ENCODE results near the gene FGD2. TPM values are rescaled to one million over a fixed set of nuclear protein-coding genes. Genes with fewer than 3 reads are reported as not detected.

Gene FGD2
- total and polyA plus RNA-seq, 2 of the 4 experiments (the other 2 are of a cell fraction) = 0.07 TPM; not detected in 1

- H3K9ac ChIP-seq (ENCODE audit: low read depth, low read length) = peak overlapping the region; percentile 97
- peaks cover 4% of the 10 kb centered on the region; the same call in 1 of the 2 replicates for H3K27me3 ChIP-seq (ENCODE audit: control insufficient read depth, insufficient read depth, low read length)
- peak overlapping the region; percentile 96 for H2BK5ac ChIP-seq (ENCODE audit: low read depth, low read length, poor library complexity, severe bottlenecking)
- peak overlapping the region; percentile 90 for H3K23ac ChIP-seq (ENCODE audit: low read depth, low read length)
- H3K9me1 ChIP-seq (ENCODE audit: insufficient read depth, low read length) = peaks cover 23% of the 10 kb centered on the region
- TF ChIP-seq MXI1 (IDR thresholded peaks at IDR 0.05; ENCODE audit: borderline replicate concordance, low read depth, low read length) = no peak; the same call in 1 of the 2 replicates
- no peak for TF ChIP-seq RCOR1 (IDR thresholded peaks at IDR 0.05; ENCODE audit: insufficient replicate concordance, low read length)
- no peak for TF ChIP-seq BHLHE40 (IDR thresholded peaks at IDR 0.05; ENCODE audit: low read depth, low read length)
- no peak for TF ChIP-seq MAZ (IDR thresholded peaks at IDR 0.05; ENCODE audit: borderline replicate concordance, low read depth, low read length)
- no peak for TF ChIP-seq SMC3 (IDR thresholded peaks at IDR 0.05; ENCODE audit: low read depth, low read length)
- TF ChIP-seq MAFK (IDR thresholded peaks at IDR 0.05; ENCODE audit: low read depth, low read length) = no peak
- no peak for TF ChIP-seq RFX5 (IDR thresholded peaks at IDR 0.05; ENCODE audit: low read depth, low read length)
- TF ChIP-seq, protein P1, sequence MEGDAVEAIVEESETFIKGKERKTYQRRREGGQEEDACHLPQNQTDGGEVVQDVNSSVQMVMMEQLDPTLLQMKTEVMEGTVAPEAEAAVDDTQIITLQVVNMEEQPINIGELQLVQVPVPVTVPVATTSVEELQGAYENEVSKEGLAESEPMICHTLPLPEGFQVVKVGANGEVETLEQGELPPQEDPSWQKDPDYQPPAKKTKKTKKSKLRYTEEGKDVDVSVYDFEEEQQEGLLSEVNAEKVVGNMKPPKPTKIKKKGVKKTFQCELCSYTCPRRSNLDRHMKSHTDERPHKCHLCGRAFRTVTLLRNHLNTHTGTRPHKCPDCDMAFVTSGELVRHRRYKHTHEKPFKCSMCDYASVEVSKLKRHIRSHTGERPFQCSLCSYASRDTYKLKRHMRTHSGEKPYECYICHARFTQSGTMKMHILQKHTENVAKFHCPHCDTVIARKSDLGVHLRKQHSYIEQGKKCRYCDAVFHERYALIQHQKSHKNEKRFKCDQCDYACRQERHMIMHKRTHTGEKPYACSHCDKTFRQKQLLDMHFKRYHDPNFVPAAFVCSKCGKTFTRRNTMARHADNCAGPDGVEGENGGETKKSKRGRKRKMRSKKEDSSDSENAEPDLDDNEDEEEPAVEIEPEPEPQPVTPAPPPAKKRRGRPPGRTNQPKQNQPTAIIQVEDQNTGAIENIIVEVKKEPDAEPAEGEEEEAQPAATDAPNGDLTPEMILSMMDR (conservative IDR thresholded peaks at IDR 0.05; ENCODE audit: low read depth, low read length) = no peak
- no peak for TF ChIP-seq NFE2L2 (IDR thresholded peaks at IDR 0.05; ENCODE audit: low read depth, low read length)
- no peak for TF ChIP-seq USF2 (IDR thresholded peaks at IDR 0.05; ENCODE audit: low read depth, low read length)
- no peak for TF ChIP-seq POLR2A (IDR thresholded peaks at IDR 0.05; ENCODE audit: low read depth, low read length)
- TF ChIP-seq, protein P2, sequence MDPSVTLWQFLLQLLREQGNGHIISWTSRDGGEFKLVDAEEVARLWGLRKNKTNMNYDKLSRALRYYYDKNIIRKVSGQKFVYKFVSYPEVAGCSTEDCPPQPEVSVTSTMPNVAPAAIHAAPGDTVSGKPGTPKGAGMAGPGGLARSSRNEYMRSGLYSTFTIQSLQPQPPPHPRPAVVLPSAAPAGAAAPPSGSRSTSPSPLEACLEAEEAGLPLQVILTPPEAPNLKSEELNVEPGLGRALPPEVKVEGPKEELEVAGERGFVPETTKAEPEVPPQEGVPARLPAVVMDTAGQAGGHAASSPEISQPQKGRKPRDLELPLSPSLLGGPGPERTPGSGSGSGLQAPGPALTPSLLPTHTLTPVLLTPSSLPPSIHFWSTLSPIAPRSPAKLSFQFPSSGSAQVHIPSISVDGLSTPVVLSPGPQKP (IDR thresholded peaks at IDR 0.05; ENCODE audit: borderline replicate concordance, low read depth, low read length) = no peak
- TF ChIP-seq CHD1 (IDR thresholded peaks at IDR 0.05; ENCODE audit: low read depth, low read length) = no peak
- TF ChIP-seq CEBPB (IDR thresholded peaks at IDR 0.05; ENCODE audit: low read depth, low read length) = no peak
- TF ChIP-seq FOS (IDR thresholded peaks at IDR 0.05; ENCODE audit: low read depth, low read length) = no peak
- no peak for TF ChIP-seq RAD21 (IDR thresholded peaks at IDR 0.05; ENCODE audit: low read length)
- ATAC-seq (ENCODE audit: low read depth) (peak; percentile 18), DNase-seq (no peak)
- peak overlapping the region; percentile 89 for H4K91ac ChIP-seq (ENCODE audit: insufficient read depth, low read depth, low read length)
- H4K8ac ChIP-seq (ENCODE audit: low read depth in 2 of 2, low read length in 2 of 2) = peak overlapping the region; percentile 96
- peak overlapping the region; percentile 96 for H3K4me2 ChIP-seq (ENCODE audit: low read depth, low read length)
- no CpG with 5 or more reads among the region's 8 CpGs for WGBS, 2 experiments (ENCODE audit: extremely low coverage in 2 of 2, insufficient read length in 1 of 2)
- peak overlapping the region; percentile 94 for H2AFZ ChIP-seq (replicated peaks; ENCODE audit: low read length, poor library complexity)
- peaks cover 3% of the 10 kb centered on the region; the same call in 1 of the 2 replicates for H3K36me3 ChIP-seq (ENCODE audit: control insufficient read depth, insufficient read depth, low read length)
- H4K20me1 ChIP-seq (ENCODE audit: insufficient read depth, low read length) = peaks cover 37% of the 10 kb centered on the region
- H3K18ac ChIP-seq (ENCODE audit: low read depth, low read length) = peak overlapping the region; percentile 53
- peak overlapping the region; percentile 96 for H3K4ac ChIP-seq (ENCODE audit: low read depth, low read length)
- peak overlapping the region; percentile 87 for H3K27ac ChIP-seq (ENCODE audit: insufficient read depth, low read length)
- H2BK15ac ChIP-seq (ENCODE audit: low read depth, low read length) = no peak overlapping the region; the same call in 2 of the 3 replicates
- H3K4me1 ChIP-seq (ENCODE audit: control insufficient read depth, insufficient read depth, low read length) = peaks cover 12% of the 10 kb centered on the region
- ChIA-PET POLR2A (ENCODE audit: unreplicated experiment) (interaction anchor here (1.1 kb wide), 1 partner anchor 49 kb away, joined by 4 read pairs; no protein-coding TSS in a partner anchor), CTCF (interaction anchor here (1.0 kb wide), 1 partner anchor 33 kb away, joined by 3 read pairs; the partner anchor contains the start of gene PI16)
- peak overlapping the region; percentile 97 for H3K4me3 ChIP-seq (ENCODE audit: insufficient read depth, low read depth, low read length)
- in situ Hi-C loops (cut with MboI; ENCODE audit: low sequenced_read_pairs) = loop anchor here (10.0 kb wide), 1 partner anchor 102 kb away; the partner anchor contains the start of gene C6orf89
- H3K79me1 ChIP-seq (ENCODE audit: low read depth in 1 of 2, low read length in 2 of 2) = peaks cover 9 to 42% of the 10 kb centered on the region in 2 experiments; a peak in 3 of 4 replicates
- H4K5ac ChIP-seq (ENCODE audit: low read depth, low read length) = peak overlapping the region; percentile 78
- peak overlapping the region; percentile 76 for H3K56ac ChIP-seq (ENCODE audit: extremely low read depth, insufficient read depth, low read length)
- intact Hi-C loops (cut with micrococcal nuclease) = no loop called here
- peak overlapping the region; percentile 76 for H2BK120ac ChIP-seq (ENCODE audit: low read depth, low read length)
- H2AK5ac ChIP-seq (ENCODE audit: low read depth, low read length) = peak overlapping the region; percentile 80
- peak overlapping the region; percentile 90 for H3K14ac ChIP-seq (replicated peaks; ENCODE audit: low read depth, low read length)
- no peak overlapping the region for H2BK20ac ChIP-seq (ENCODE audit: low read depth, low read length)
- BruUV-seq (replicated peaks) = no TSS peak
- H3K9me3 ChIP-seq (ENCODE audit: control insufficient read depth, insufficient read depth, low read length) = no peaks in the 10 kb centered on the region
- dilution Hi-C loops (cut with HindIII; ENCODE audit: low sequenced_read_pairs, unreplicated experiment) = no loop called here
- peak overlapping the region; percentile 78 for H2AK9ac ChIP-seq (replicated peaks; ENCODE audit: low read depth, low read length, poor library complexity)
These were observed 18.8 kb upstream of the FGD2 start for GRCh38 chr6:36986704-36987047.
